ENCODE data around the gene NCL. TPM values are rescaled to one million over a fixed set of nuclear protein-coding genes. Genes with fewer than 3 reads are reported as not detected.

The NCL gene
- total RNA-seq, 1 donor from 2014 or later, result 309 TPM

DNA sequence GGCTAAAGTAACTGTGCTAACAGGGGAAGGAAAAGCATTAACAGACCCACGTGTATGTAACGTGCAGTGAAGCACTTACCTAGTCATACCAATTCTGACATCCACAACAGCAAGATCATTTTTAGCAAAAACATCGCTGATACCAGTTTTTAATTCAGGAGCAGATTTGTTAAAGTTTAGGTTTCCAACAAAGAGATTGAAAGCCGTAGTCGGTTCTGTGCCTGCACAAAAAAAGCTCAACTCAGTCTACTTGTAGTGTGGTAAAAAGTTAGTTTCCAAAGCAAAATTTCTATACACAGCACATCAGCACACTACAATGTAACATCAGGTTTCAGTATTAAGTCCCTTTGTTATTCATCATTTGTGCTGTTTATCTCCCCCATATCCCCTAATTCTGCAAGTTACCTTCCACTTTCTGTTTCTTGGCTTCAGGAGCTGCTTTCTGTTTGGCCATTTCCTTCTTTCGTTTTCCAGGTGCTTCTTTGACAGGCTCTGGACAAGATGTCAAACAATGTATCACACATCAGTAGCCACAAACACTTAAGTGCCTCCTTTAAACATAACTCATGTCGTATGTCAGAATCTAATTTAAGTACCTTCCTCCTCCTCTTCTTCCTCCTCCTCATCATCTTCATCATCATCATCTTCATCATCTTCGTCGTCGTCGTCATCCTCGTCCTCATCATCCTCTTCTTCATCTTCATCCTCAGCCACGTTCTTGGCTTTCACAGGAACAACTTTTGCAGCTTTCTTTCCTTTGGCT, 4.0 kb downstream of the NCL start:
- intact Hi-C loops (cut with DNase I), result no loop called here
- H3K27me3 ChIP-seq, result no peaks in the 10 kb centered on the region
- peaks cover 79% of the 10 kb centered on the region for H3K36me3 ChIP-seq
- DNase-seq (no peak), ATAC-seq (no peak)
- peaks cover 29% of the 10 kb centered on the region for H3K4me1 ChIP-seq
- no peak overlapping the region for H3K27ac ChIP-seq
- TF ChIP-seq, protein P1, sequence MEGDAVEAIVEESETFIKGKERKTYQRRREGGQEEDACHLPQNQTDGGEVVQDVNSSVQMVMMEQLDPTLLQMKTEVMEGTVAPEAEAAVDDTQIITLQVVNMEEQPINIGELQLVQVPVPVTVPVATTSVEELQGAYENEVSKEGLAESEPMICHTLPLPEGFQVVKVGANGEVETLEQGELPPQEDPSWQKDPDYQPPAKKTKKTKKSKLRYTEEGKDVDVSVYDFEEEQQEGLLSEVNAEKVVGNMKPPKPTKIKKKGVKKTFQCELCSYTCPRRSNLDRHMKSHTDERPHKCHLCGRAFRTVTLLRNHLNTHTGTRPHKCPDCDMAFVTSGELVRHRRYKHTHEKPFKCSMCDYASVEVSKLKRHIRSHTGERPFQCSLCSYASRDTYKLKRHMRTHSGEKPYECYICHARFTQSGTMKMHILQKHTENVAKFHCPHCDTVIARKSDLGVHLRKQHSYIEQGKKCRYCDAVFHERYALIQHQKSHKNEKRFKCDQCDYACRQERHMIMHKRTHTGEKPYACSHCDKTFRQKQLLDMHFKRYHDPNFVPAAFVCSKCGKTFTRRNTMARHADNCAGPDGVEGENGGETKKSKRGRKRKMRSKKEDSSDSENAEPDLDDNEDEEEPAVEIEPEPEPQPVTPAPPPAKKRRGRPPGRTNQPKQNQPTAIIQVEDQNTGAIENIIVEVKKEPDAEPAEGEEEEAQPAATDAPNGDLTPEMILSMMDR (IDR thresholded peaks at IDR 0.05), result no peak
- H3K9me3 ChIP-seq, result no peaks in the 10 kb centered on the region
- no peak overlapping the region for H3K4me3 ChIP-seq

DNA sequence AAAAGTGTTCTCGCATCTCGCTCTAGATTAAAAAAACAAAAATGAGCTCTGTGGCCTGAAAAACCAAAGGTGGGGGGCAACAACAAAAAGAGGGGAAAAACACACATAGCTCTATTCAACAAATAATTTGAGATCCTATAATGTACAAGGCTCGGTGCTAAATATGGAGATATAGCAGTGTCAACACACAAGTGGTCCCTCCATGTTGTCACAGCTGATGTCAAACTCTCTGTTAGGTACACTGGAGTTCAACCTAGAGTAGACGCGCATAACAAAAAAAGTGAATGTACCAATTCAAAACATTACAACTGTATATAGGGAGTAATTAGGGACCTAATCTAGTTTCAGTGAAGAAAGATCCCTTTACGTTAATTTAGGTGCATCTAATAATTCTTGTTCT, 5.9 kb downstream of the NCL start:
- intact Hi-C loops (cut with DNase I), result no loop called here
- Histone ChIP-seq H3K27ac (no peak overlapping the region), H3K4me1 (peaks cover 27% of the 10 kb centered on the region), H3K36me3 (peaks cover 98% of the 10 kb centered on the region), H3K9me3 (no peaks in the 10 kb centered on the region), H3K27me3 (no peaks in the 10 kb centered on the region), H3K4me3 (no peak overlapping the region)
- TF ChIP-seq, protein P1 (IDR thresholded peaks at IDR 0.05), result no peak
- ATAC-seq, result no peak
- DNase-seq, result no peak

DNA sequence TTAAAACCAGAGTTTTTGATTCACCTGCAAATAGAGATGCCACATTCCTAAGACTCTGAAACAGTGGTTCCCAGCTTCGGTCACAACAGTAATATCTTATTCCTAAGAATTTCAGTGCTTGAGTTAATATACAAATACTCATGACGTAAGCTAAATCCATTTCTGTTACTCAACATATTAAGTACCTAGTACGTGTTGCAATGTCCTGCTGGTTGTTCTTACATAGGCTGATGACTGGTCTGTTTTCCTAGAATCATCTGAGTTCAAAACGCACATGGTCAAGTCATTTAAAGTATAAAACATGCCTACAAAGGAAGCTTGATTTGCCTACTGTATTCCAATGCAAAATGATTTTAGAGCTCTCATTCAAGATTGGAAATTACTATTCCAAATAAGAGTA, 7.2 kb downstream of the NCL start:
- no peak overlapping the region for H3K27ac ChIP-seq
- ATAC-seq (peak; percentile 46), DNase-seq (no peak)
- no peak overlapping the region for H3K4me3 ChIP-seq
- H3K27me3 ChIP-seq, result no peaks in the 10 kb centered on the region
- H3K36me3 ChIP-seq, result peaks cover 97% of the 10 kb centered on the region
- TF ChIP-seq, protein P1 (IDR thresholded peaks at IDR 0.05), result no peak
- H3K9me3 ChIP-seq, result no peaks in the 10 kb centered on the region
- H3K4me1 ChIP-seq, result peaks cover 14% of the 10 kb centered on the region
- intact Hi-C loops (cut with DNase I), result no loop called here

DNA sequence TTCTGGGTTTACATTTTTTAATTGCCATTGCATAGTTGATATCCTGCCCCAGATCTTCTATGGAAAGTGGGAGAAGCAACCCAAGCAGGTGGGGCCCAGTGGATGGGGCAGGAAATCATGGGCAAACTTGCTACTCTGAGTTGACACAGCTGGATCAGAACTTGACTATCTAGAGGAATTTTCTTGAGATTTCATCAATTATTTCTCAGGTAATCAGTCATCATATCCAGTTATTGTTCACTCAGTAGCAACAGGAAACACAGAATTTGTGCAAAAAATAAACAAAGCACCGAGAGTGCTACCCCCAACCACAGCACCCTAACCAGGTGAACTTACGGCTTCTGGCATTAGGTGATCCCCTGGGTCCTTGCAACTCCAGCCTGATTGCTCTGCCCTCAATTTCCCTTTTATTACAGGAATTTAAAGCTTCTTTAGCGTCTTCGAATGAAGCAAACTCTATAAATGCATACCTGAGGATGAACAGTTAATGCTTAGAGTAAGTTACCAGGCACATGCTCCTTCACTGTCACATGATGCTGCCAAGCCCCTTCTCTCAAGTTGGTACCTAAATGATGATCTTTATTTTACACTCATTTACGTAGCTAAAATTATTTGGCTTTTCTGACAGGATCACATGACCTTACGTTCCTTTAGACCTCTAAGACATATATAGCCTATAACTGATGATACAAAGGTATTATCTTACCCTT, 7.8 kb downstream of the NCL start:
- ATAC-seq (no peak), DNase-seq (no peak)
- H3K9me3 ChIP-seq, result no peaks in the 10 kb centered on the region
- peaks cover 11% of the 10 kb centered on the region for H3K4me1 ChIP-seq
- no peak overlapping the region for H3K4me3 ChIP-seq
- no peaks in the 10 kb centered on the region for H3K27me3 ChIP-seq
- peaks cover 91% of the 10 kb centered on the region for H3K36me3 ChIP-seq
- intact Hi-C loops (cut with DNase I), result no loop called here
- TF ChIP-seq, protein P1 (IDR thresholded peaks at IDR 0.05), result no peak
- no peak overlapping the region for H3K27ac ChIP-seq

DNA sequence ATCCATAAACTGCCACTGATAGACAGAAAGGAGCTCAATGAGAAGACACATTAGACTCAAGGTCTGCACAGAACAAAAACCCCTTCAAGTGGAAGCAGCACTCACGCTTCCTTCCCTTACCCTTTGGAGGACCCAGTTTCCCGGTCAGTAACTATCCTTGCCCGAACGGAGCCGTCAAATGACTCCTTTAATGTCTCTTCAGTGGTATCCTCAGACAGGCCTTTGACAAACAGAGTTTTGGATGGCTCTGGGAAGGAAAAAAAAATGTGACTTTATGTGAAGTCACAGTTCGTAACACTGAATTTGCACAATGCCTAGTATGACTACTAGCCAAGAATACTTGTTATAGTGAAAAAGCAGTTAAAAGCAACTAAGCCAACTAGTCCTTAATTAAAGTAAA, 8.4 kb downstream of the NCL start:
- Histone ChIP-seq H3K9me3 (no peaks in the 10 kb centered on the region), H3K27me3 (no peaks in the 10 kb centered on the region), H3K4me3 (no peak overlapping the region), H3K4me1 (peaks cover 11% of the 10 kb centered on the region), H3K36me3 (peaks cover 85% of the 10 kb centered on the region), H3K27ac (no peak overlapping the region)
- ATAC-seq (no peak), DNase-seq (no peak)
- TF ChIP-seq, protein P1 (IDR thresholded peaks at IDR 0.05), result no peak
- intact Hi-C loops (cut with DNase I), result no loop called here
